ENCODE data around the gene THTPA.
A peak's percentile ranks its signal among the peaks of the same experiment; 100 is the strongest.
"Not testable (repeated sequence)": the region's sequence is repeated elsewhere in the genome, so short reads cannot be mapped to it uniquely, and the experiment has no call there.

Gene THTPA

DNA sequence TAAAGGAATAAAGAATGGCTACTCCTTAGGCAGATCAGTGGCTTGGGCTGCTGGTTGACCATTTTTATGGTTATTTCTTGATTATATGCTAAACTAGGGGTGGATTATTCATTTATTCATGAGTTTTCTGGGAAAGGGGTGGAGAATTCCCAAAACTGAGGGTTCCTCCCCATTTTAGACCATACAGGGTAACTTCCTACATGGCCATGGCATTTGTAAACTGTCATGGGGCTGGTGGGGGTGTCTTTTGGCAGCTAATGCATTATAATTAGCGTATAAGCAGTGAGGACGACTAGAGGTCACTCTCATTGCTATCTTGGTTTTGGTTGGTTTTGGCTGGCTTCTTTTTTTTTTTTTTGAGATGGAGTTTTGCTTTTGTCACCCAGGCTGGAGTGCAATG, 48.1 kb downstream of the THTPA start:
- DNase-seq (ENCODE audit: low spot score), result no peak
- in situ Hi-C loops (cut with MboI; ENCODE audit: low pct_unique_long_range_greater_than_20kb, low sequenced_read_pairs, unreplicated experiment), result no loop called here
- TF ChIP-seq CTCF (IDR thresholded peaks at IDR 0.05; ENCODE audit: extremely low read depth, insufficient read depth, missing control alignments), result no peak

GRCh38 chr14:23604675-23605170, 48.7 kb downstream of the THTPA start:
- no peak for TF ChIP-seq CTCF (IDR thresholded peaks at IDR 0.05; ENCODE audit: extremely low read depth, insufficient read depth, missing control alignments)
- in situ Hi-C loops (cut with MboI; ENCODE audit: low pct_unique_long_range_greater_than_20kb, low sequenced_read_pairs, unreplicated experiment), result no loop called here
- DNase-seq (ENCODE audit: low spot score), result no peak

DNA sequence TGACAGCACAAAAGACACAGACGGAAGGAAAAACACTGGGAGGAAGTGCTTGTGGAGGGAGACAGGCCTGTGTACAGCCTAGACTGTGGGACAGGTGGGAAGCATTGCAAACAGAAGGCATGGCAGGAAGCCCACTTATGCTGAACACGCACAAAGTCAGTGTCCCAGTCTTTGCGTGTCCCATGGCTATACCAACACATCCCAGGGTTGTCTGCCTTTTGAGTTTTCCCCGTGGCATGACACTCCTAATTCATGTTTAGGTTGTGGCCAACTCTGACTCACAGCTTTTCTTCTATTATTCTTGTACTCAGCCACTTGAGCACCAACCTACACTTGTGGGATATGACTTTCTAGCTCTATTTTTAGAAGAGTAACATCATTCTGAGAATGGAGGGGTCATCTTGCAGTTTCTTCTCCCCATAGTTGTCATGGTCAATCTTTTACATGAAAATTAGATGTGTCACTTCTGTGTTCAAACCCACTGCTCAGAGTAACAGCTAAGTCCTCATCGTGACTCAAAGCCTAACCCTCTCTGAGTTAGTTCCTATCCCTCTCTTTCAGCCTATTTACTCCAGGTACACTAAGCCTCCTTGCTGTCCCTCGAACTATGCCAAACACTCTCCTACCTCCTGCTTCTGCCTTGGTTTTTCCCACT, 50.0 kb downstream of the THTPA start:
- in situ Hi-C loops (cut with MboI; ENCODE audit: low pct_unique_long_range_greater_than_20kb, low sequenced_read_pairs, unreplicated experiment), result no loop called here
- DNase-seq (ENCODE audit: low spot score), result peak; percentile 77
- TF ChIP-seq CTCF (IDR thresholded peaks at IDR 0.05; ENCODE audit: extremely low read depth, insufficient read depth, missing control alignments), result no peak

DNA sequence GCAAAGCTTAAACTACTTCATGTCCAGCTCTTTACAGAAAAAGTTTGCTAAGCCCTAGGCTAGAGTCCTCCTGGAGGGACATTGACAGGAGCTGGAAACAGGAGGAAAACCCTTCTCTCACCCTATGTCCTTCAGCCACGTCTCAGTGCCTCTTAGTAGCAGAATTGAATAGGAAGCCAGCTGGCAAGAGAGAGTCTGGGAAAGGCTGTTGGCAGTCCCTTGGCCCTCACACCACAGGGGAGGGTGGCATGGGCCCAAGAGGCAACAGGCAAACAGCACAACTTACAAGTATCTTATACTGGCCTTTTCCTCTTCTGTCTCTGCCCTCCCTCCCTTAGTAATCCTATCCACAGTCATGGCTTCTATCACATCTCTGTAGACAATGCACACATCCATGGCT, 52.4 kb downstream of the THTPA start:
- DNase-seq (ENCODE audit: low spot score), result no peak
- in situ Hi-C loops (cut with MboI; ENCODE audit: low pct_unique_long_range_greater_than_20kb, low sequenced_read_pairs, unreplicated experiment), result no loop called here
- no peak for TF ChIP-seq CTCF (IDR thresholded peaks at IDR 0.05; ENCODE audit: extremely low read depth, insufficient read depth, missing control alignments)

DNA sequence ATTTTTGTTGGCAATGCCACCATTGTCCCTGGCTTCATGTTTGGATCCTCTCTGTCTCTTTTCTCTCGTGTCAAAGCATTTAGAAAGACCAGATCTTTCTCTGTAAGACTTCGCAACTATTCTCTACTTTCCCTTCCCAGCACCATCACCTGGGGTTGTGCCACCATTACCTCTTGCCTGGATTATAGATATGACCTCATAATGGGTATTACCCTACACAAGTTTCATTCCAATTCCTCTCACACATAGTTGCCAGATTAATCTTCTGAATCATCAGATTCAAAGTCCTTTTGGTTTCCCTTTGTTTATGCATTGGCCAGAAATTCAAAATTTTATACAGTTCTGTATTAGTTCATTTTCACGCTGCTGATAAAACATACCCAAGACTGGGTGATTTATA, 52.9 kb downstream of the THTPA start:
- no peak for TF ChIP-seq CTCF (IDR thresholded peaks at IDR 0.05; ENCODE audit: extremely low read depth, insufficient read depth, missing control alignments)
- no peak for DNase-seq (ENCODE audit: low spot score)
- in situ Hi-C loops (cut with MboI; ENCODE audit: low pct_unique_long_range_greater_than_20kb, low sequenced_read_pairs, unreplicated experiment), result no loop called here

DNA sequence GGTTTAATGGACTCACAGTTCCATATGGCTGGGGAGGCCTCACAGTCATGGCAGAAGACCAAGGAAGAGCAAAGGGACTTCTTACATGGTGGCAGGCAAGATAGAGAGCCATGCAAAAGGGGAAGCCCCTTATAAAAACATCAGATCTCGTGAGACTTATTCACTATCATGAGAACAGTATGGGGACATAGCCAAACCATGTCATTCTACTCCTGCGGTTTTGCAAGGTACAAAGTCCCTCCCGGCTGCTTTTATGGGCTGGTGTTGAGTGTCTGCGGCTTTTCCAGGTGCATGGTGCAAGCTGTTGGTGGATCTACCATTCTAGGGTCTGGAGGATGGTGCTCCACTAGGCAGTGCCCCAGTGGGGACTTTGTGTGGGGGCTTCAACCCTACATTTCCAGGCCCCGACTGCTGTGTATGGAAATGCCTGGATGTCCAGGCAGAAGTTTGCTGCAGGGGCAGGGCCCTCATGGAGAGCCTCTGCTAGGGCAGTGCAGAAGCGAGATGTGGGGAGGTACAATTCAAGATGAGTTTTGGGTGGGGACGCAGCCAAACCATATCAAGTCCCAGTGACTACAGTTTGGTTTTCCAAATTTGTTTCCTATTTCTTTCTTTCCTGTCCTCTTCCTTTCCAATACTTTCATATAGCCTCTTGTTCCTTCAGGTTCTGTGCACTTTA, 53.5 kb downstream of the THTPA start:
- in situ Hi-C loops (cut with MboI; ENCODE audit: low pct_unique_long_range_greater_than_20kb, low sequenced_read_pairs, unreplicated experiment); DNase-seq (ENCODE audit: low spot score): not testable (repeated sequence)
